Right ventricle myocardium superior (tissue), 1 donor: ENCODE measurements around the gene UST. TPM values are rescaled to one million over a fixed set of nuclear protein-coding genes. Genes with fewer than 3 reads are reported as not detected.
"Not testable (repeated sequence)": the region's sequence is repeated elsewhere in the genome, so short reads cannot be mapped to it uniquely, and the experiment has no call there.

Experiments
- ATAC-seq: fragments of 200-7000 bp; cut with Tn5 transposase; one replicate; pipeline ENCODE4 v1.9.1; 2020; ENCODE audit warnings: mild to moderate bottlenecking; ENCODE audit not compliant: poor library complexity
- DNase-seq: peaks from one replicate; pipeline ENCODE4 v3.0.0-alpha.2; 2020
- intact Hi-C: fragments of 100-400 bp; cut with DNase I; formaldehyde crosslinking; loops from one replicate; pipeline ENCODE4 v1.11.2; 2022
- total RNA-seq: library from RNA; stranded (reverse); fragmentation: NEBNext Ultra II Directional; extraction: Animal tissue kit (Norgen Biotek cat#: 25700); gene quantifications from one replicate; pipeline ENCODE4 v1.2.1, GENCODE V29; 2021
- donor health status: DM: no; HTN: yes; CAD: no; lungs with severe emphysema.

The UST gene
- total RNA-seq, 1 donor from 2014 or later = 3.9 TPM

- no peak for DNase-seq
- intact Hi-C loops = no loop called here
- no peak for ATAC-seq
Measured at GRCh38 chr6:148968771-148969602, 222.2 kb downstream of the UST start.

GRCh38 chr6:148969603-148970061 is 222.8 kb downstream of the UST start:
- peak; percentile 80 for ATAC-seq
- intact Hi-C loops = no loop called here
- peak; percentile 81 for DNase-seq

GRCh38 chr6:148971031-148971927 is 224.4 kb downstream of the UST start:
- no peak for DNase-seq
- intact Hi-C loops = no loop called here
- ATAC-seq = no peak

GRCh38 chr6:148972481-148972880 is 225.7 kb downstream of the UST start:
- no peak for DNase-seq
- ATAC-seq = no peak
- intact Hi-C loops = no loop called here

GRCh38 chr6:148973538-148974208 is 226.8 kb downstream of the UST start:
- DNase-seq = no peak
- no peak for ATAC-seq
- intact Hi-C loops = no loop called here

- intact Hi-C loops = no loop called here
- no peak for DNase-seq
- no peak for ATAC-seq
Measured at GRCh38 chr6:148974351-148974750, 227.5 kb downstream of the UST start.

- DNase-seq, ATAC-seq, intact Hi-C loops: not testable (repeated sequence)
Measured at GRCh38 chr6:148978298-148978697, 231.5 kb downstream of the UST start.

GRCh38 chr6:148979014-148979901 is 232.4 kb downstream of the UST start:
- no peak for DNase-seq
- intact Hi-C loops = no loop called here
- no peak for ATAC-seq

- DNase-seq = no peak
- intact Hi-C loops = no loop called here
- ATAC-seq = no peak
Measured at GRCh38 chr6:148980234-148980633, 233.4 kb downstream of the UST start.

- DNase-seq (no peak), ATAC-seq (no peak)
- intact Hi-C loops = no loop called here
Measured at GRCh38 chr6:148981515-148981914, 234.7 kb downstream of the UST start.

GRCh38 chr6:148983101-148983761 is 236.4 kb downstream of the UST start:
- ATAC-seq (no peak), DNase-seq (no peak)
- intact Hi-C loops = no loop called here

GRCh38 chr6:148983966-148984365 is 237.1 kb downstream of the UST start:
- no peak for ATAC-seq
- DNase-seq = no peak
- intact Hi-C loops = no loop called here

- intact Hi-C loops = no loop called here
- no peak for ATAC-seq
- no peak for DNase-seq
Measured at GRCh38 chr6:148984531-148985056, 237.8 kb downstream of the UST start.

GRCh38 chr6:148985499-148985898 is 238.7 kb downstream of the UST start:
- ATAC-seq = no peak
- intact Hi-C loops = no loop called here
- no peak for DNase-seq

GRCh38 chr6:148986608-148987007 is 239.8 kb downstream of the UST start:
- intact Hi-C loops = no loop called here
- no peak for ATAC-seq
- DNase-seq = no peak

GRCh38 chr6:148987982-148988381 is 241.2 kb downstream of the UST start:
- intact Hi-C loops = no loop called here
- no peak for DNase-seq
- ATAC-seq = no peak

GRCh38 chr6:148989585-148989984 is 242.8 kb downstream of the UST start:
- DNase-seq (no peak), ATAC-seq (no peak)
- intact Hi-C loops = no loop called here
